GM12878 (cell line): ENCODE measurements around the gene S100A12.

ENCODE experiments used
- ATF2 ChIP-seq: IDR thresholded peaks from 2 replicates; pipeline ENCODE4 v1.6.1; 2012; ENCODE audit warnings: low read length, inconsistent platforms
- BRCA1 ChIP-seq: IDR thresholded peaks from 2 replicates; pipeline ENCODE4 v1.6.1; 2011; ENCODE audit warnings: low read depth, low read length, improper control_type of control experiment
- CEBPB ChIP-seq, 2 experiments: fragments of 150-350 bp in 1 of 2; IDR thresholded peaks; 2 replicates each; pipeline ENCODE4 v1.6.1; 2012 to 2014; ENCODE audit warnings: low read depth in 2 of 2, low read length in 2 of 2, borderline replicate concordance in 1 of 2, inconsistent platforms in 1 of 2
- CTCF ChIP-seq, 3 experiments: IDR thresholded peaks in 2 of 3; conservative IDR thresholded peaks in 1 of 3; 2 replicates each; pipeline ENCODE4 v1.5.1; 2011; ENCODE audit warnings: low read depth in 3 of 3, low read length in 3 of 3, mild to moderate bottlenecking in 3 of 3, control low read depth in 2 of 3, moderate library complexity in 2 of 3, inconsistent platforms in 1 of 3, mixed read lengths in 1 of 3; ENCODE audit not compliant: control insufficient read depth in 2 of 3, insufficient read depth in 1 of 3; ENCODE audit errors: extremely low read depth in 1 of 3
- FOXK2 ChIP-seq: fragments of 450-650 bp; IDR thresholded peaks from 2 replicates; pipeline ENCODE4 v1.6.1; 2017; ENCODE audit warnings: mild to moderate bottlenecking, moderate library complexity
- JUNB ChIP-seq: IDR thresholded peaks from 2 replicates; pipeline ENCODE4 v1.6.1; 2016; ENCODE audit warnings: antibody characterized with exemption, mild to moderate bottlenecking
- MAX ChIP-seq: IDR thresholded peaks from 2 replicates; pipeline ENCODE4 v1.6.1; 2012; ENCODE audit warnings: low read depth, low read length, improper control_type of control experiment
- POLR2AphosphoS5 ChIP-seq: IDR thresholded peaks from 2 replicates; pipeline ENCODE4 v1.6.1; 2011; ENCODE audit warnings: mild to moderate bottlenecking, low read length, inconsistent platforms
- RFX5 ChIP-seq: IDR thresholded peaks from 2 replicates; pipeline ENCODE4 v1.6.1; 2011; ENCODE audit warnings: low read depth, low read length, improper control_type of control experiment
- SMC3 ChIP-seq: IDR thresholded peaks from 2 replicates; pipeline ENCODE4 v1.6.1; 2011; ENCODE audit warnings: low read length, improper control_type of control experiment, borderline replicate concordance
- USF2 ChIP-seq: IDR thresholded peaks from 2 replicates; pipeline ENCODE4 v1.6.1; 2011; ENCODE audit warnings: low read depth, low read length, improper control_type of control experiment, borderline replicate concordance
- ZBTB33 ChIP-seq: fragments of 450-650 bp; IDR thresholded peaks from 2 replicates; pipeline ENCODE4 v1.6.1; 2017; ENCODE audit warnings: mild to moderate bottlenecking

- TF ChIP-seq SMC3 (no peak), CEBPB (IDR thresholded peaks at IDR 0.05; ENCODE audit: borderline replicate concordance in 1 of 2, low read depth in 2 of 2, low read length in 2 of 2) (no peak), CTCF (IDR thresholded peaks at IDR 0.05 in 2 of 3, conservative IDR thresholded peaks at IDR 0.05 in 1 of 3; ENCODE audit: control insufficient read depth in 2 of 3, extremely low read depth in 1 of 3, insufficient read depth in 1 of 3, low read depth in 3 of 3, low read length in 3 of 3) (no peak), ZBTB33 (no peak), ATF2 (no peak), USF2 (no peak), JUNB (no peak), MAX (no peak), FOXK2 (no peak), POLR2AphosphoS5 (no peak), BRCA1 (no peak), RFX5 (no peak)
Observed at GRCh38 chr1:153368495-153368894, 6.9 kb downstream of the S100A12 start.
